Stimulated activated CD8-positive, alpha-beta memory T cell treated with anti-CD3 and anti-CD28 coated beads, Interleukin-7, amount 100 ng/mL, for 1 hour (primary cell): Measurements from ENCODE around the gene PTPRG.

Experiments
- DNase-seq, 2 donors: peaks; one replicate each; pipeline ENCODE4 v3.0.0-alpha.2; 2020; ENCODE audit warnings: low read depth in 2 of 2

Gene PTPRG

GRCh38 chr3:61765157-61765876, 203.9 kb downstream of the PTPRG start:
- no peak for DNase-seq

- DNase-seq = no peak
Observed at GRCh38 chr3:61768284-61769037, 207.1 kb downstream of the PTPRG start.

GRCh38 chr3:61769266-61769990, 208.1 kb downstream of the PTPRG start:
- no peak for DNase-seq

- no peak for DNase-seq
Observed at GRCh38 chr3:61771976-61772375, 210.6 kb downstream of the PTPRG start.

- DNase-seq = no peak
Observed at GRCh38 chr3:61772456-61772855, 211.1 kb downstream of the PTPRG start.

- DNase-seq = no peak
Observed at GRCh38 chr3:61774279-61774890, 213.0 kb downstream of the PTPRG start.

- no peak for DNase-seq
Observed at GRCh38 chr3:61776390-61776789, 215.0 kb downstream of the PTPRG start.

- DNase-seq = no peak
Observed at GRCh38 chr3:61777483-61777882, 216.1 kb downstream of the PTPRG start.

- DNase-seq = no peak
Observed at GRCh38 chr3:61778095-61778494, 216.7 kb downstream of the PTPRG start.

GRCh38 chr3:61780016-61780415, 218.6 kb downstream of the PTPRG start:
- DNase-seq = no peak

- DNase-seq = no peak
Observed at GRCh38 chr3:61780455-61781228, 219.3 kb downstream of the PTPRG start.

- DNase-seq = no peak
Observed at GRCh38 chr3:61783993-61784718, 222.8 kb downstream of the PTPRG start.

- no peak for DNase-seq
Observed at GRCh38 chr3:61788623-61789507, 227.5 kb downstream of the PTPRG start.

GRCh38 chr3:61789861-61790260, 228.5 kb downstream of the PTPRG start:
- no peak for DNase-seq

- no peak for DNase-seq
Observed at GRCh38 chr3:61790411-61790810, 229.0 kb downstream of the PTPRG start.

GRCh38 chr3:61793056-61793455, 231.7 kb downstream of the PTPRG start:
- no peak for DNase-seq

- no peak for DNase-seq
Observed at GRCh38 chr3:61793521-61793920, 232.2 kb downstream of the PTPRG start.

GRCh38 chr3:61794341-61794740, 233.0 kb downstream of the PTPRG start:
- DNase-seq = no peak

- no peak for DNase-seq
Observed at GRCh38 chr3:61794961-61795360, 233.6 kb downstream of the PTPRG start.
